ENCODE data around the gene OTOF.

The OTOF gene

GRCh38 chr2:26464390-26465265, 13.3 kb downstream of the OTOF start:
- no peak for DNase-seq (ENCODE audit: low spot score)

GRCh38 chr2:26463244-26464192, 14.4 kb downstream of the OTOF start:
- DNase-seq (ENCODE audit: low spot score) = no peak

- no peak for DNase-seq (ENCODE audit: low spot score)
Observed at GRCh38 chr2:26462511-26463243, 15.2 kb downstream of the OTOF start.

GRCh38 chr2:26462100-26462499, 15.8 kb downstream of the OTOF start:
- no peak for DNase-seq (ENCODE audit: low spot score)

- DNase-seq (ENCODE audit: low spot score) = no peak
Observed at GRCh38 chr2:26461601-26462023, 16.3 kb downstream of the OTOF start.

- DNase-seq (ENCODE audit: low spot score) = no peak
Observed at GRCh38 chr2:26460613-26461031, 17.3 kb downstream of the OTOF start.

- no peak for DNase-seq (ENCODE audit: low spot score)
Observed at GRCh38 chr2:26459991-26460612, 17.8 kb downstream of the OTOF start.

GRCh38 chr2:26458365-26459042, 19.4 kb downstream of the OTOF start:
- no peak for DNase-seq (ENCODE audit: low spot score)

- DNase-seq (ENCODE audit: low spot score) = no peak
Observed at GRCh38 chr2:26457695-26458364, 20.1 kb downstream of the OTOF start.

- no peak for DNase-seq (ENCODE audit: low spot score)
Observed at GRCh38 chr2:26457251-26457666, 20.7 kb downstream of the OTOF start.

GRCh38 chr2:26456440-26457250, 21.3 kb downstream of the OTOF start:
- DNase-seq (ENCODE audit: low spot score) = no peak

- no peak for DNase-seq (ENCODE audit: low spot score)
Observed at GRCh38 chr2:26455670-26456439, 22.1 kb downstream of the OTOF start.

- no peak for DNase-seq (ENCODE audit: low spot score)
Observed at GRCh38 chr2:26455037-26455669, 22.8 kb downstream of the OTOF start.

- no peak for DNase-seq (ENCODE audit: low spot score)
Observed at GRCh38 chr2:26454561-26455001, 23.3 kb downstream of the OTOF start.

- no peak for DNase-seq (ENCODE audit: low spot score)
Observed at GRCh38 chr2:26453421-26454329, 24.2 kb downstream of the OTOF start.

- DNase-seq (ENCODE audit: low spot score) = no peak
Observed at GRCh38 chr2:26451700-26452099, 26.2 kb downstream of the OTOF start.

- DNase-seq (ENCODE audit: low spot score) = no peak
Observed at GRCh38 chr2:26450031-26450635, 27.8 kb downstream of the OTOF start.
